Measurements from ENCODE around the gene DICER1.

Gene DICER1

GRCh38 chr14:95156161-95157047 lies 925 bp downstream of the DICER1 start:
- DNase-seq (ENCODE audit: extremely low read depth, low read depth) = no peak
- TF ChIP-seq CTCF (IDR thresholded peaks at IDR 0.05; ENCODE audit: low read depth, low read length) = no peak

- no peak for DNase-seq (ENCODE audit: extremely low read depth, low read depth)
- TF ChIP-seq CTCF (IDR thresholded peaks at IDR 0.05; ENCODE audit: low read depth, low read length) = no peak
Observed at GRCh38 chr14:95155045-95155444, 2.3 kb downstream of the DICER1 start.

- no peak for TF ChIP-seq CTCF (IDR thresholded peaks at IDR 0.05; ENCODE audit: low read depth, low read length)
- DNase-seq (ENCODE audit: extremely low read depth, low read depth) = no peak
Observed at GRCh38 chr14:95153866-95154265, 3.5 kb downstream of the DICER1 start.

GRCh38 chr14:95151561-95151960 lies 5.8 kb downstream of the DICER1 start:
- no peak for DNase-seq (ENCODE audit: extremely low read depth, low read depth)

GRCh38 chr14:95150910-95151309 lies 6.4 kb downstream of the DICER1 start:
- no peak for TF ChIP-seq CTCF (IDR thresholded peaks at IDR 0.05; ENCODE audit: low read depth, low read length)
- no peak for DNase-seq (ENCODE audit: extremely low read depth, low read depth)

More at GRCh38 chr14:95151561-95151960, 5.8 kb downstream of the DICER1 start:
- no peak for TF ChIP-seq CTCF (IDR thresholded peaks at IDR 0.05; ENCODE audit: low read depth, low read length)

- no peak for TF ChIP-seq CTCF (IDR thresholded peaks at IDR 0.05; ENCODE audit: low read depth, low read length)
- DNase-seq (ENCODE audit: extremely low read depth, low read depth) = no peak
Observed at GRCh38 chr14:95149441-95149840, 7.9 kb downstream of the DICER1 start.

GRCh38 chr14:95147597-95147996 lies 9.7 kb downstream of the DICER1 start:
- no peak for DNase-seq (ENCODE audit: extremely low read depth, low read depth)
- no peak for TF ChIP-seq CTCF (IDR thresholded peaks at IDR 0.05; ENCODE audit: low read depth, low read length)

Data from AG09319 (cell line).